Kidney epithelial cell (primary cell): Measurements from ENCODE around the gene NCL. TPM values are rescaled to one million over a fixed set of nuclear protein-coding genes. Genes with fewer than 3 reads are reported as not detected.

ENCODE experiments used
- DNase-seq: peaks from one replicate; pipeline ENCODE4 v3.0.0-alpha.2; 2010; ENCODE audit warnings: low read depth
- H3K27me3 ChIP-seq: 2 replicates; pipeline ENCODE4 v1.6.0; 2011; ENCODE audit warnings: low read length; ENCODE audit not compliant: control insufficient read depth, insufficient read depth
- H3K36me3 ChIP-seq: 2 replicates; pipeline ENCODE4 v1.5.1; 2011; ENCODE audit warnings: low read length; ENCODE audit not compliant: control insufficient read depth, insufficient read depth
- H3K4me3 ChIP-seq: 2 replicates; pipeline ENCODE4 v1.5.1; 2011; ENCODE audit warnings: low read depth, mild to moderate bottlenecking, control low read depth, low read length
- CTCF ChIP-seq: IDR thresholded peaks from 2 replicates; pipeline ENCODE4 v1.5.1; 2011; ENCODE audit warnings: mild to moderate bottlenecking, moderate library complexity, low read length, control low read depth, inconsistent platforms; ENCODE audit not compliant: insufficient read depth, poor library complexity, severe bottlenecking
- total RNA-seq: library from RNA; depleted of rRNA; stranded (reverse); fragments of >200 nt; gene quantifications from 2 replicates; pipeline ENCODE4 v1.2.3, GENCODE V29; 2015

NCL gene
- total RNA-seq, 1 donor from 2014 or later, result 160 TPM

DNA sequence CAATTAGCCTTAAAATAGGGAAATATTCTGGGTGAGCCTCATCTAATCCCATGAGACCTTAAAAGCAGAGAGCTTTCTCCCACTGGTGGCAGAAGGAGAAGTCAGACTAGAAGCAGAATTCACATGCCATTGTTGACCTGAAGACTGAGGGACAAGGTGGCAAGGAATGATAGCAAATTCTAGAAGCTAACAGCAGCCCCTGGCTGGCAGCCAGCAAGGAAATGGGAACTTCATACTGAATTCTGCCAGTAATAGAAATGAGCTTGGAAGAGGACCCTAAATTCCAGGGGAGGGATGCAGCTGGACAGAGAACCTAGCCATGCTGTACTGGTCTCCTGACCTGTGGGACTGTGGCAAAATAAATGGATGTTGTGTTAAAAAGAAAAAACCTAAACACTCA is 49.3 kb downstream of the NCL start:
- Histone ChIP-seq H3K36me3 (no peaks in the 10 kb centered on the region), H3K27me3 (no peaks in the 10 kb centered on the region), H3K4me3 (no peak overlapping the region)
- TF ChIP-seq CTCF, result no peak
- no peak for DNase-seq

DNA sequence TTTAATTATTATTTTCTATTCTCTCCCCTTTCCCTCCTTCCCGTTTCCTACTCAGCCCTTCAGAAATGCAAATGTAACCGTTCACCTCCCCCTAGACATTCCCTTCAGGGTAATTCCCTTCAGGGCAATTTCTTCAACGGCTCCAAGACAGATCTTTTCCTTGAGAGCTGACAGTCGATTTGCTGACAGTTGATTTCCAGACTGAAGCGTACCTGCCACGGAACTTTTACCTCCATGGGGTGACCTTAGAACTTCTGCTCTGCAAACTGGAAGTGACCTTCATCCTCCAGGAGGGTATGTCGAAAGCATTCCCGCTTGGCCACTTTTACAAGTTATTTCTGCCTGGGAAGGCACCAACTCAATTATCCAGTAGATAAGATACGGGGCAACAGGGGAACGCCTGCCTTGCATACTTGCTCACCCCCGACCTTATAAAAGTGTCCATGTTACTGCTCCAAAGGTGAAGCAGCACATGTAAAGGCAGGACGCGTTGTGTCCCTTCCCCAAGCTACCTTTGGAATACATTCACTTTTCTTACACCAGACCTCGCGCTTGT is 50.3 kb downstream of the NCL start:
- no peak for TF ChIP-seq CTCF
- Histone ChIP-seq H3K4me3 (no peak overlapping the region), H3K27me3 (no peaks in the 10 kb centered on the region), H3K36me3 (no peaks in the 10 kb centered on the region)
- no peak for DNase-seq

DNA sequence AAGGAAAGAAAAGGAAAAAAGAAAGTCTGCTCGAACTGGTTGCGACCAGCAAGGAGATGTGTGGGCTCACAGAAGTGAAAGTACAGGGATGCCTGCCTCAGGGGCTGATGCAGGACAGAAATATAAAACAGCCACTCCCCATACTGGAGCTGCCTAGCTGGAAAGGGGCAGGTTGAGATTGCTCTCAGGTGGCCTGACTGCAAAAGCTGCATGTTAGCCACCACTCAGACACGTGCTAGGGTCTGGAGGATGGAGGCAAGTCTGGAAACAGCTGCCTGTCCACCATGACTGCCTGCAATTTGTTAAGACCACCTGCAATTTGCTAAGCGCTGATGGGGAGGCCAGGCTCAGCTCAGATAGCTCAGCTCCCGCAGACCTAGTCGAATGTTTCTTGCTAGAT is 50.8 kb downstream of the NCL start:
- H3K27me3 ChIP-seq, result no peaks in the 10 kb centered on the region

GRCh38 chr2:231412618-231412963 is 51.7 kb downstream of the NCL start:
- no peaks in the 10 kb centered on the region for H3K27me3 ChIP-seq
- H3K4me3 ChIP-seq, result peak overlapping the region; percentile 76
- DNase-seq, result no peak
- H3K36me3 ChIP-seq, result no peaks in the 10 kb centered on the region
- no peak for TF ChIP-seq CTCF

More for the DNA sequence above, 50.8 kb downstream of the NCL start:
- no peak for DNase-seq
- no peaks in the 10 kb centered on the region for H3K36me3 ChIP-seq
- H3K4me3 ChIP-seq, result no peak overlapping the region
- TF ChIP-seq CTCF, result no peak

GRCh38 chr2:231411831-231412617 is 52.3 kb downstream of the NCL start:
- Histone ChIP-seq H3K4me3 (peak overlapping the region; percentile 76), H3K36me3 (no peaks in the 10 kb centered on the region), H3K27me3 (no peaks in the 10 kb centered on the region)
- peak; percentile 84 for DNase-seq
- TF ChIP-seq CTCF, result peak; percentile 96

DNA sequence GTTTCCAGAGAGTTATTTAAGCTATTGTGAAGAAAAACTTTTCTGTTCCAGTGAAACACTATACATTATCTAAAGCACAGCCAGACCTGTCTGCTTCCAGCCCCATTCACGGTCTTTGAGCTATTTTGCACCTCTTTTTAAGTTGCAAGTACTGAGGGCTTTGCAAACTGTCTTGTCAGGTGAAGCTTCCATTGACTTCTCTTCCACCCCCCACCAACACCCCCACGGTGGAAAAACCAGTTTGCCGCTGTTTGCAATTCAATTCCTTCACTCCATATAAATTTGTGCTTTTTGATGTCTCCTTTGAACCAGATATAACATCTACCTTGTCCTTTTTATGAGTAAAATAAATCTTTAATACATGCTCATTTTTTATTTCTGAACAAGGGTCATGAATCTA is 53.0 kb downstream of the NCL start:
- Histone ChIP-seq H3K4me3 (no peak overlapping the region), H3K36me3 (no peaks in the 10 kb centered on the region), H3K27me3 (no peaks in the 10 kb centered on the region)
- DNase-seq, result no peak
- no peak for TF ChIP-seq CTCF
